Fibroblast of mammary gland (primary cell): ENCODE measurements around the gene UBTD2.
"Not testable (repeated sequence)": the region's sequence is repeated elsewhere in the genome, so short reads cannot be mapped to it uniquely, and the experiment has no call there.

ENCODE experiments used
- DNase-seq: peaks from one replicate; pipeline ENCODE4 v3.0.0-alpha.2; 2010; ENCODE audit warnings: low read depth
- H3K4me3 ChIP-seq: 2 replicates; pipeline ENCODE4 v1.5.1; 2011; ENCODE audit warnings: low read depth, mild to moderate bottlenecking, low read length, moderate library complexity; ENCODE audit not compliant: control insufficient read depth
- CTCF ChIP-seq: conservative IDR thresholded peaks from 2 replicates; pipeline ENCODE4 v1.5.1; 2011; ENCODE audit warnings: low read depth, low read length, inconsistent platforms; ENCODE audit not compliant: control insufficient read depth, insufficient read depth

Gene UBTD2

GRCh38 chr5:172219296-172219695 lies 64.3 kb downstream of the UBTD2 start:
- no peak for TF ChIP-seq CTCF
- DNase-seq: no peak
- no peak overlapping the region for H3K4me3 ChIP-seq

- no peak for TF ChIP-seq CTCF
- DNase-seq: no peak
- no peak overlapping the region for H3K4me3 ChIP-seq
Observed at GRCh38 chr5:172216345-172216744, 67.2 kb downstream of the UBTD2 start.

GRCh38 chr5:172213126-172213525 lies 70.4 kb downstream of the UBTD2 start:
- no peak for DNase-seq
- TF ChIP-seq CTCF: no peak
- no peak overlapping the region for H3K4me3 ChIP-seq

GRCh38 chr5:172211676-172212075 lies 71.9 kb downstream of the UBTD2 start:
- no peak for DNase-seq
- no peak for TF ChIP-seq CTCF

GRCh38 chr5:172209714-172210113 lies 73.8 kb downstream of the UBTD2 start:
- H3K4me3 ChIP-seq: no peak overlapping the region
- TF ChIP-seq CTCF: no peak
- DNase-seq: no peak

More at GRCh38 chr5:172211676-172212075, 71.9 kb downstream of the UBTD2 start:
- H3K4me3 ChIP-seq: no peak overlapping the region

GRCh38 chr5:172207511-172207910 lies 76.1 kb downstream of the UBTD2 start:
- DNase-seq: no peak
- no peak overlapping the region for H3K4me3 ChIP-seq
- TF ChIP-seq CTCF: no peak

GRCh38 chr5:172205984-172206383 lies 77.6 kb downstream of the UBTD2 start:
- H3K4me3 ChIP-seq, DNase-seq: not testable (repeated sequence)
